PC-3 (cell line): ENCODE results near the gene OGFOD3. TPM values are rescaled to one million over a fixed set of nuclear protein-coding genes. Genes with fewer than 3 reads are reported as not detected.

Experiments
- ATAC-seq: fragments of 200-7000 bp; cut with Tn5 transposase; 2 replicates; pipeline ENCODE4 v1.9.1; 2020; ENCODE audit warnings: mild to moderate bottlenecking, moderate library complexity
- BruUV-seq: library from RNA; stranded (reverse); fragments of 400-500 nt; replicated peaks from 2 replicates; lab custom pipeline; 2021; lab: Mats Ljungman, UMichigan
- CTCF ChIA-PET: fragments of 300-600 bp; sonication (Branson Sonifier 250); formaldehyde crosslinking; loops from one replicate; lab custom pipeline; 2022; ENCODE audit warnings: antibody characterized with exemption; lab: Charles Lee
- POLR2A ChIA-PET: fragments of 300-600 bp; sonication (Branson Sonifier 250); formaldehyde crosslinking; loops from one replicate; lab custom pipeline; 2022; ENCODE audit warnings: antibody characterized with exemption; ENCODE audit not compliant: unreplicated experiment; lab: Charles Lee
- DNase-seq: peaks from one replicate; pipeline ENCODE4 v3.0.0-alpha.2; 2015
- H2AFZ ChIP-seq: fragments of 300-600 bp; sonication (generic); 2 replicates; pipeline ENCODE4 v1.6.0; 2016; ENCODE audit warnings: antibody characterized with exemption, low read length
- H3F3A ChIP-seq: fragments of 300-600 bp; sonication (generic); one replicate; pipeline ENCODE4 v1.6.0; 2017; ENCODE audit warnings: antibody characterized with exemption, low read length, control low read depth, mild to moderate bottlenecking; ENCODE audit not compliant: unreplicated experiment
- H3K27ac ChIP-seq: fragments of 300-600 bp; sonication (generic); 2 replicates; pipeline ENCODE4 v1.5.1; 2016; ENCODE audit warnings: mild to moderate bottlenecking, low read length
- H3K27me3 ChIP-seq: fragments of 300-600 bp; sonication (generic); 2 replicates; pipeline ENCODE4 v1.6.1; 2016; ENCODE audit warnings: low read length, mixed read lengths
- H3K36me3 ChIP-seq: fragments of 300-600 bp; sonication (generic); 2 replicates; pipeline ENCODE4 v1.6.1; 2016; ENCODE audit warnings: low read depth, mixed run types, low read length, mixed read lengths
- H3K4me1 ChIP-seq: fragments of 300-600 bp; sonication (generic); 2 replicates; pipeline ENCODE4 v1.5.1; 2016; ENCODE audit warnings: low read length; ENCODE audit not compliant: insufficient read depth
- H3K4me2 ChIP-seq: fragments of 300-600 bp; sonication (generic); 2 replicates; pipeline ENCODE4 v1.6.0; 2016; ENCODE audit warnings: low read length
- H3K4me3 ChIP-seq: fragments of 300-600 bp; sonication (generic); 2 replicates; pipeline ENCODE4 v1.5.1; 2016; ENCODE audit warnings: mild to moderate bottlenecking, low read length, mixed read lengths
- H3K79me2 ChIP-seq: fragments of 300-600 bp; sonication (generic); 2 replicates; pipeline ENCODE4 v1.6.1; 2017; ENCODE audit warnings: low read length, mixed read lengths
- H3K9ac ChIP-seq: fragments of 300-600 bp; sonication (generic); 2 replicates; pipeline ENCODE4 v1.6.0; 2016; ENCODE audit warnings: mild to moderate bottlenecking, low read length
- H3K9me2 ChIP-seq: fragments of 300-600 bp; sonication (generic); replicated peaks from 2 replicates; pipeline ENCODE4 v1.6.1; 2016; ENCODE audit warnings: mixed run types, low read length, mixed read lengths
- H3K9me3 ChIP-seq: fragments of 300-600 bp; sonication (generic); 2 replicates; pipeline ENCODE4 v1.6.1; 2016; ENCODE audit warnings: low read length, mixed read lengths
- H4K20me1 ChIP-seq: fragments of 300-600 bp; sonication (generic); 2 replicates; pipeline ENCODE4 v1.6.1; 2016; ENCODE audit warnings: low read length, mixed read lengths
- CTCF ChIP-seq: fragments of 300-600 bp; sonication (generic); conservative IDR thresholded peaks from 2 replicates; pipeline ENCODE4 v1.5.1; 2017; ENCODE audit warnings: antibody characterized with exemption, low read depth, mild to moderate bottlenecking, low read length
- EZH2 ChIP-seq: fragments of 300-600 bp; sonication (generic); IDR thresholded peaks from one replicate; pipeline ENCODE4 v1.6.1; 2017; ENCODE audit warnings: antibody characterized with exemption, mild to moderate bottlenecking, low read length; ENCODE audit not compliant: unreplicated experiment
- EZH2phosphoT487 ChIP-seq: fragments of 300-600 bp; sonication (generic); IDR thresholded peaks from 2 replicates; pipeline ENCODE4 v1.6.1; 2018; ENCODE audit warnings: mild to moderate bottlenecking, antibody characterized with exemption, low read length, borderline replicate concordance
- intact Hi-C: fragments of 100-400 bp; cut with micrococcal nuclease; formaldehyde crosslinking; loops from 2 replicates; pipeline ENCODE4 v1.9.0; 2023
- total RNA-seq: library from RNA; depleted of rRNA; stranded (reverse); fragments of >200 nt; gene quantifications from 2 replicates; pipeline ENCODE4 v1.2.3, GENCODE V29; 2014; rRNA removed

Gene OGFOD3
- total RNA-seq, 1 experiment from 2014 or later: 56.1 TPM

GRCh38 chr17:82339634-82340580, 78.5 kb downstream of the OGFOD3 start:
- Histone ChIP-seq H3K9ac (no peak overlapping the region; the same call in 1 of the 2 replicates), H3K4me1 (peaks cover 23% of the 10 kb centered on the region), H3K9me3 (no peaks in the 10 kb centered on the region), H3F3A (peaks cover 3% of the 10 kb centered on the region), H2AFZ (peak overlapping the region; percentile 73), H3K4me3 (peak overlapping the region; percentile 54), H3K36me3 (no peaks in the 10 kb centered on the region), H3K27ac (peak overlapping the region; percentile 54), H3K79me2 (0 out of 2 replicates have a peak, but pooled peaks cover 1% of the 10 kb centered on the region), H3K27me3 (no peaks in the 10 kb centered on the region), H3K4me2 (peak overlapping the region; percentile 77), H4K20me1 (no peaks in the 10 kb centered on the region), H3K9me2 (no peaks in the 10 kb centered on the region)
- POLR2A ChIA-PET: no interaction called here
- DNase-seq (no peak), ATAC-seq (no peak)
- intact Hi-C loops: no loop called here
- CTCF ChIA-PET: no interaction called here
- BruUV-seq: no TSS peak
- TF ChIP-seq EZH2phosphoT487 (no peak), EZH2 (no peak), CTCF (no peak)

Other genes with a start within 250 kb of the OGFOD3 start
- 35.0 and 36.6 TPM in 2 replicates for gene CCDC57, start 205.7 kb downstream of the OGFOD3 start, total RNA-seq
- 286 and 447 TPM in 2 replicates for gene SLC16A3, start 189.5 kb downstream of the OGFOD3 start, total RNA-seq
- gene CSNK1D, start 144.9 kb downstream of the OGFOD3 start, total RNA-seq: 58.6 and 73.5 TPM in 2 replicates
- gene CD7, start 101.0 kb downstream of the OGFOD3 start, total RNA-seq: 0.15 and 0.98 TPM in 2 replicates
- 56.0 and 61.7 TPM in 2 replicates for gene SECTM1, start 84.8 kb downstream of the OGFOD3 start, total RNA-seq
- gene TEX19, start 59.3 kb downstream of the OGFOD3 start, total RNA-seq: 0.46 and 1.2 TPM in 2 replicates
- not detected in 2 replicates for gene UTS2R, start 46.8 kb downstream of the OGFOD3 start, total RNA-seq
- gene HEXD, start 239 bp downstream of the OGFOD3 start, total RNA-seq: 12.7 and 18.3 TPM in 2 replicates
- 63.6 and 77.2 TPM in 2 replicates for gene CYBC1, start 32.2 kb upstream of the OGFOD3 start, total RNA-seq
- 59.5 and 64.6 TPM in 2 replicates for gene NARF, start 40.2 kb upstream of the OGFOD3 start, total RNA-seq
- gene FOXK2, start 101.1 kb upstream of the OGFOD3 start, total RNA-seq: 60.5 and 71.0 TPM in 2 replicates
- 101 and 110 TPM in 2 replicates for gene WDR45B, start 229.9 kb upstream of the OGFOD3 start, total RNA-seq